ENCODE results near the gene MRPL55. TPM values are rescaled to one million over a fixed set of nuclear protein-coding genes. Genes with fewer than 3 reads are reported as not detected.

Gene MRPL55
- total RNA-seq, 4 donors from 2014 or later: 68.7 to 83.7 (median 80.0) TPM

DNA sequence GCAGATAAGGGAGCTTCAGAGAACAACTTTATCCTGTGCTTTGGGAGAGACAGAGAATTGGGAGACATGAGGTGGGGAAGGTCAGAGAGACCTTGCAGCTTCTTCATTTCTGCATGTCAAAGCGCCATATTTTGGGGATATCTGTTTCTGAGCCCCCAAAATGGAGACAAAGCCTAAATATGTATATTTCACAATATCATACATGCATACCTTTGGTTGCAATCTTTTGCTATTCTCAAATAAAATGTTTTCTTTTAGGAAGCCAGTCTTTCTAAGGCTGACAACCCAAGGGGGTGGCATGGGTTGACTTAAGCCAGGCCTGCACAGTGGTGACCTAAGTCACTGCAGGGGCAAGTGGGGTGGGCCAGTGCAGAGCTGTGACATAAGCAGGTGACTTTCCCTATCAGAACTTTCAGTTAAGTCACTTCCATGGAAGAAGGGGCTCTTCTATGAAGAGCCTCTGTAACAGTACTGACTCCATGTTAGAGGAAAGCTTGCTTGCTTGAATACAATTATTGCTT is 13.9 kb upstream of the MRPL55 start:
- H3K4me1 ChIP-seq: no peaks in the 10 kb centered on the region
- no peaks in the 10 kb centered on the region for H3K36me3 ChIP-seq
- no peak for DNase-seq (ENCODE audit: low spot score in 2 of 2)
- H3K4me3 ChIP-seq: no peak overlapping the region
- WGBS, 2 donors: 39 to 59% methylated on average over 1 of the region's 1 CpG
- TF ChIP-seq, protein P1, sequence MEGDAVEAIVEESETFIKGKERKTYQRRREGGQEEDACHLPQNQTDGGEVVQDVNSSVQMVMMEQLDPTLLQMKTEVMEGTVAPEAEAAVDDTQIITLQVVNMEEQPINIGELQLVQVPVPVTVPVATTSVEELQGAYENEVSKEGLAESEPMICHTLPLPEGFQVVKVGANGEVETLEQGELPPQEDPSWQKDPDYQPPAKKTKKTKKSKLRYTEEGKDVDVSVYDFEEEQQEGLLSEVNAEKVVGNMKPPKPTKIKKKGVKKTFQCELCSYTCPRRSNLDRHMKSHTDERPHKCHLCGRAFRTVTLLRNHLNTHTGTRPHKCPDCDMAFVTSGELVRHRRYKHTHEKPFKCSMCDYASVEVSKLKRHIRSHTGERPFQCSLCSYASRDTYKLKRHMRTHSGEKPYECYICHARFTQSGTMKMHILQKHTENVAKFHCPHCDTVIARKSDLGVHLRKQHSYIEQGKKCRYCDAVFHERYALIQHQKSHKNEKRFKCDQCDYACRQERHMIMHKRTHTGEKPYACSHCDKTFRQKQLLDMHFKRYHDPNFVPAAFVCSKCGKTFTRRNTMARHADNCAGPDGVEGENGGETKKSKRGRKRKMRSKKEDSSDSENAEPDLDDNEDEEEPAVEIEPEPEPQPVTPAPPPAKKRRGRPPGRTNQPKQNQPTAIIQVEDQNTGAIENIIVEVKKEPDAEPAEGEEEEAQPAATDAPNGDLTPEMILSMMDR (IDR thresholded peaks at IDR 0.05): no peak
- no peak for TF ChIP-seq POLR2A (IDR thresholded peaks at IDR 0.05)
- TF ChIP-seq EP300 (IDR thresholded peaks at IDR 0.05): no peak
- H3K27me3 ChIP-seq: peaks cover 0 to 4% of the 10 kb centered on the region in 2 donors
- H3K27ac ChIP-seq: no peak overlapping the region
- no peaks in the 10 kb centered on the region for H3K9me3 ChIP-seq

DNA sequence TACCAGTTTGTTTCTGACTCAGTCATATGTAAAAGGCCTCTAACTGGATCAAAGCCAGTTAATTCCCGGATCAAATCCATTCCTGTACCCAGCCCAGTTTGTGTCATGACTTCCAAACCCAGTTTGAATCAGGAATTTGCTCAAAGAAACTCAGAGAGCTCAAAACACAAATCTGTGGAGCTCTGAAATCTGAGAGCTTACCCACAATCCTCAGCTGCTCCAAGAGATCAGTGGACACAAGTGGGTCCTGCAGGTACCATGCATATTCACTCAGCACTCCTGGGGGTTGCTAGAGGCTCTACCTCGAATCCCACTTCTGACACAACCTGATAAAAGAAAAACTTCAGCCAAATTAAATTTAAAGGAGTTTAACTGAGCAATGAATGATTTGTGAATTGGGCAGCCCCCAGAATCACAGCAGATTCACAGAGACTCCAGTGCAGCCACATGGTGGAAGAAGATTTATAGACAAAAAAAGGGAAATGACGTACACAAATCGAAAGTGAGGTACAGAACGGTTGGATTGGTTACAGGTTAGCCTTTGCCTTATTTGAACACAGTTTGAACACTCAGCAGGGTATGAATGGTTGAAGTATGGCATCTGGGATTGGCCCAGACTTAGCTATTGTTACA is 11.9 kb upstream of the MRPL55 start:
- peaks cover 0 to 4% of the 10 kb centered on the region in 2 donors for H3K27me3 ChIP-seq
- DNase-seq (ENCODE audit: low spot score in 2 of 2): no peak
- H3K4me3 ChIP-seq: no peak overlapping the region
- no peaks in the 10 kb centered on the region for H3K4me1 ChIP-seq
- no peaks in the 10 kb centered on the region for H3K9me3 ChIP-seq
- no peaks in the 10 kb centered on the region for H3K36me3 ChIP-seq
- 66 to 72% methylated on average over 5 of the region's 5 CpGs for WGBS, 2 donors
- H3K27ac ChIP-seq: peak overlapping the region in 1 of 4 donors; percentile 47
- TF ChIP-seq, protein P1 (IDR thresholded peaks at IDR 0.05): no peak
- no peak for TF ChIP-seq EP300 (IDR thresholded peaks at IDR 0.05)
- TF ChIP-seq POLR2A (IDR thresholded peaks at IDR 0.05): no peak

DNA sequence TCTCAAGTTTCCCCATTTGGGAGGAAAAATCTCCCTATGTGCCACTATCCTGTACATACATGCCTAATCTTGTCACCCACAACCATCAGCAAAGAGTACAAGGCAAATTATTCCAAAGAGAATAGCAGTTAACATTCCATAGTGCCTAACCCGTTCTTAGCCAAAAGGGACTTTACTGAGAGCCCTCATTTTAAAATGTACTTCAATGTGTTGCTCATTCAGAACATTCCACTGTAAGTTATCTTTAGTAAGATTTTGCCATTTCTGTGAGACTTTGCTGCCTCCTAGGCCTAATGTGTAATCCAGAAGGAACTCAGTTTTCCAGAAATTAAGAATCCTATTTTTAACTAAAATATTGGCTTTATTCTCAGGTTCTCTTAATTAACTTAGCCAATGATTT is 11.3 kb upstream of the MRPL55 start:
- WGBS, 2 donors: 19 to 32% methylated on average over 1 of the region's 1 CpG
- peak overlapping the region in 1 of 4 donors; percentile 47 for H3K27ac ChIP-seq
- H3K4me1 ChIP-seq: no peaks in the 10 kb centered on the region
- H3K4me3 ChIP-seq: no peak overlapping the region
- TF ChIP-seq EP300 (IDR thresholded peaks at IDR 0.05): no peak
- TF ChIP-seq POLR2A (IDR thresholded peaks at IDR 0.05): no peak
- TF ChIP-seq, protein P1 (IDR thresholded peaks at IDR 0.05): no peak
- DNase-seq (ENCODE audit: low spot score in 2 of 2): no peak
- no peaks in the 10 kb centered on the region for H3K9me3 ChIP-seq
- no peaks in the 10 kb centered on the region for H3K27me3 ChIP-seq
- H3K36me3 ChIP-seq: no peaks in the 10 kb centered on the region

DNA sequence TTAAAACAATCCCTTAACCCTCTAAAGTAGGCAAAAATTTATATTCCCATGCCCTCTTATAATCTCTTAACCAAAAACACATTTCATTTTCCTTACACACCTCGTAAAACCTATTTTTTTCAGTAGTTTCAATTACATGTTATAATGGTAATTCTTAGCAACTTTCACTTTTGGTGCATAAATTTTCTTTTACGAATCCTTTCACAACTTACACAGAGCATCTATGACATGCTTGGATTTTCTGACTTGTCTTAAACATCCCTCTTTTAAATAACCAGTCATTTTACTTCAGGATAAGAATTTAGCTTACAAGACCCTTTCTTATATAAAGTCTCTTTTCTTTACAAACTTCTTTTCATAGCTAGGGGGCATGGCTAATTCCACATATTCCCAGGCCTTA is 8.9 kb upstream of the MRPL55 start:
- H3K27me3 ChIP-seq: no peaks in the 10 kb centered on the region
- no peaks in the 10 kb centered on the region for H3K36me3 ChIP-seq
- H3K4me3 ChIP-seq: no peak overlapping the region
- 67 to 76% methylated on average over 2 of the region's 2 CpGs for WGBS, 2 donors
- no peaks in the 10 kb centered on the region for H3K9me3 ChIP-seq
- H3K4me1 ChIP-seq: no peaks in the 10 kb centered on the region
- no peak overlapping the region for H3K27ac ChIP-seq
- DNase-seq (ENCODE audit: low spot score in 2 of 2): no peak
- TF ChIP-seq, protein P1 (IDR thresholded peaks at IDR 0.05): no peak
- TF ChIP-seq EP300 (IDR thresholded peaks at IDR 0.05): no peak
- TF ChIP-seq POLR2A (IDR thresholded peaks at IDR 0.05): no peak

DNA sequence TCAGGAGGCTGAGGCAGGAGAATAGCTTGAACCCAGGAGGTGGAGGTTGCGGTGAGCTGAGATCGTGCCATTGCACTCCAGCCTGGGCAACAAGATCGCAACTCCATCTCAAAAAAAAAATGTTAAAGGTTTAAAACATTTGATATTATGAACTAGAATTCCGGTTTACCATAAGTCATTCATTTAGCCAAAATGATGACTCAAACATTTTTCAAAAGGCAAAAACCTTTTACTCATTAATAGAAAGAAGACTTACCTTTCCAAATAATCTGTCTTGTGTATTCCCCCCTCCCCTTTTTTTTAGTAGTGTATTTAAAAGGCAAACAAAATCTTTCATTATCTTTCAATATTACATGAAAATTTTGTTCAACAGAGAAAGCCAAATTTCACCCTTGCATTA is 8.2 kb upstream of the MRPL55 start:
- H3K4me1 ChIP-seq: no peaks in the 10 kb centered on the region
- TF ChIP-seq POLR2A (IDR thresholded peaks at IDR 0.05) (no peak), EP300 (IDR thresholded peaks at IDR 0.05) (no peak)
- TF ChIP-seq, protein P1 (IDR thresholded peaks at IDR 0.05): no peak
- no peaks in the 10 kb centered on the region for H3K27me3 ChIP-seq
- WGBS, 2 donors: 96% methylated on average over 4 of the region's 4 CpGs
- H3K9me3 ChIP-seq: no peaks in the 10 kb centered on the region
- no peak overlapping the region for H3K4me3 ChIP-seq
- no peaks in the 10 kb centered on the region for H3K36me3 ChIP-seq
- DNase-seq (ENCODE audit: low spot score in 2 of 2): no peak
- H3K27ac ChIP-seq: no peak overlapping the region

Data from tibial nerve (tissue), 4 donors.